Activated naive CD8-positive, alpha-beta T cell treated with anti-CD3 and anti-CD28 coated beads for 36 hours (primary cell): ENCODE data around the gene AK3. TPM values are rescaled to one million over a fixed set of nuclear protein-coding genes. Genes with fewer than 3 reads are reported as not detected.
"Not testable (repeated sequence)": the region's sequence is repeated elsewhere in the genome, so short reads cannot be mapped to it uniquely, and the experiment has no call there.

Experiments
- DNase-seq: peaks from one replicate; pipeline ENCODE4 v3.0.0; 2021
- H3K27ac Mint-ChIP-seq: one replicate; pipeline ENCODE4 v1.8.0; 2022; ENCODE audit warnings: mild to moderate bottlenecking, moderate library complexity, mixed read lengths
- H3K27me3 Mint-ChIP-seq: one replicate; pipeline ENCODE4 v1.8.0; 2022; ENCODE audit warnings: mild to moderate bottlenecking, mixed read lengths
- H3K36me3 Mint-ChIP-seq: one replicate; pipeline ENCODE4 v1.8.0; 2021; ENCODE audit warnings: mild to moderate bottlenecking, mixed read lengths
- H3K4me1 Mint-ChIP-seq: one replicate; pipeline ENCODE4 v1.8.0; 2021; ENCODE audit warnings: mixed read lengths
- H3K4me3 Mint-ChIP-seq: one replicate; pipeline ENCODE4 v1.8.0; 2022; ENCODE audit warnings: mild to moderate bottlenecking, moderate library complexity, mixed read lengths
- H3K9me3 Mint-ChIP-seq: one replicate; pipeline ENCODE4 v1.8.0; 2022; ENCODE audit warnings: mixed read lengths
- total RNA-seq, 2 experiments: library from RNA; stranded (reverse); gene quantifications; one replicate each; pipeline ENCODE4 v1.2.3, GENCODE V29; 2021

Gene AK3
- total RNA-seq, 2 experiments from 2014 or later, result 32.2 to 33.3 TPM

GRCh38 chr9:4762108-4762885, 21.3 kb upstream of the AK3 start:
- peaks cover 13% of the 10 kb centered on the region for H3K27me3 Mint-ChIP-seq

GRCh38 chr9:4760122-4760521, 19.1 kb upstream of the AK3 start:
- Mint-ChIP-seq H3K36me3 (no peaks in the 10 kb centered on the region), H3K9me3 (no peaks in the 10 kb centered on the region), H3K27me3 (peaks cover 13% of the 10 kb centered on the region), H3K4me3 (no peak overlapping the region), H3K27ac (no peak overlapping the region), H3K4me1 (peaks cover 13% of the 10 kb centered on the region)
- no peak for DNase-seq

More at GRCh38 chr9:4762108-4762885, 21.3 kb upstream of the AK3 start:
- Mint-ChIP-seq H3K4me3 (peak overlapping the region; percentile 54), H3K36me3 (no peaks in the 10 kb centered on the region), H3K4me1 (peaks cover 13% of the 10 kb centered on the region), H3K9me3 (no peaks in the 10 kb centered on the region), H3K27ac (peak overlapping the region; percentile 46)
- DNase-seq, result peak; percentile 69

GRCh38 chr9:4756420-4756819, 15.4 kb upstream of the AK3 start:
- H3K9me3 Mint-ChIP-seq, result no peaks in the 10 kb centered on the region
- H3K4me1 Mint-ChIP-seq, result peaks cover 5% of the 10 kb centered on the region
- H3K36me3 Mint-ChIP-seq, result no peaks in the 10 kb centered on the region
- H3K27ac Mint-ChIP-seq, result no peak overlapping the region
- no peak overlapping the region for H3K4me3 Mint-ChIP-seq
- DNase-seq, result no peak
- peaks cover 13% of the 10 kb centered on the region for H3K27me3 Mint-ChIP-seq

- DNase-seq, result no peak
- H3K4me1 Mint-ChIP-seq, result peaks cover 5% of the 10 kb centered on the region
- H3K4me3 Mint-ChIP-seq, result no peak overlapping the region
- no peaks in the 10 kb centered on the region for H3K9me3 Mint-ChIP-seq
- H3K27ac Mint-ChIP-seq, result no peak overlapping the region
- H3K27me3 Mint-ChIP-seq, result peaks cover 3% of the 10 kb centered on the region
- no peaks in the 10 kb centered on the region for H3K36me3 Mint-ChIP-seq
Observed at GRCh38 chr9:4755026-4755609, 14.1 kb upstream of the AK3 start.

- not testable (repeated sequence) for H3K27me3 Mint-ChIP-seq, H3K36me3 Mint-ChIP-seq, DNase-seq, H3K4me1 Mint-ChIP-seq, H3K4me3 Mint-ChIP-seq, H3K27ac Mint-ChIP-seq, H3K9me3 Mint-ChIP-seq
Observed at GRCh38 chr9:4754530-4754929, 13.5 kb upstream of the AK3 start.

GRCh38 chr9:4750023-4750673, 9.1 kb upstream of the AK3 start:
- DNase-seq, result no peak
- no peak overlapping the region for H3K27ac Mint-ChIP-seq

GRCh38 chr9:4748612-4749011, 7.6 kb upstream of the AK3 start:
- H3K27ac Mint-ChIP-seq, result no peak overlapping the region
- no peaks in the 10 kb centered on the region for H3K36me3 Mint-ChIP-seq
- no peak for DNase-seq
- no peak overlapping the region for H3K4me3 Mint-ChIP-seq
- H3K4me1 Mint-ChIP-seq, result peaks cover 16% of the 10 kb centered on the region
- no peaks in the 10 kb centered on the region for H3K9me3 Mint-ChIP-seq
- peaks cover 3% of the 10 kb centered on the region for H3K27me3 Mint-ChIP-seq

More at GRCh38 chr9:4750023-4750673, 9.1 kb upstream of the AK3 start:
- H3K27me3 Mint-ChIP-seq, result peaks cover 3% of the 10 kb centered on the region
- H3K4me3 Mint-ChIP-seq, result no peak overlapping the region
- H3K9me3 Mint-ChIP-seq, result no peaks in the 10 kb centered on the region
- no peaks in the 10 kb centered on the region for H3K36me3 Mint-ChIP-seq
- H3K4me1 Mint-ChIP-seq, result peaks cover 18% of the 10 kb centered on the region

- DNase-seq, result no peak
- Mint-ChIP-seq H3K27me3 (no peaks in the 10 kb centered on the region), H3K9me3 (no peaks in the 10 kb centered on the region), H3K4me3 (no peak overlapping the region), H3K4me1 (peaks cover 28% of the 10 kb centered on the region), H3K27ac (peak overlapping the region; percentile 38), H3K36me3 (no peaks in the 10 kb centered on the region)
Observed at GRCh38 chr9:4746278-4747030, 5.5 kb upstream of the AK3 start.

- peaks cover 37% of the 10 kb centered on the region for H3K4me1 Mint-ChIP-seq
- no peaks in the 10 kb centered on the region for H3K9me3 Mint-ChIP-seq
- H3K27ac Mint-ChIP-seq, result no peak overlapping the region
- H3K27me3 Mint-ChIP-seq, result no peaks in the 10 kb centered on the region
- no peak overlapping the region for H3K4me3 Mint-ChIP-seq
- DNase-seq, result no peak
- H3K36me3 Mint-ChIP-seq, result peaks cover 11% of the 10 kb centered on the region
Observed at GRCh38 chr9:4743131-4743875, 2.3 kb upstream of the AK3 start.

GRCh38 chr9:4742246-4742645, 1.2 kb upstream of the AK3 start:
- Mint-ChIP-seq H3K9me3 (no peaks in the 10 kb centered on the region), H3K4me3 (peak overlapping the region; percentile 89), H3K27me3 (no peaks in the 10 kb centered on the region), H3K27ac (no peak overlapping the region), H3K36me3 (peaks cover 13% of the 10 kb centered on the region), H3K4me1 (peaks cover 41% of the 10 kb centered on the region)
- DNase-seq, result no peak

- Mint-ChIP-seq H3K27ac (peak overlapping the region; percentile 86), H3K9me3 (no peaks in the 10 kb centered on the region), H3K4me1 (peaks cover 39% of the 10 kb centered on the region), H3K27me3 (no peaks in the 10 kb centered on the region), H3K4me3 (peak overlapping the region; percentile 89), H3K36me3 (peaks cover 16% of the 10 kb centered on the region)
- no peak for DNase-seq
Observed at GRCh38 chr9:4741365-4742089, 525 bp upstream of the AK3 start.

- Mint-ChIP-seq H3K4me1 (peaks cover 36% of the 10 kb centered on the region), H3K9me3 (no peaks in the 10 kb centered on the region), H3K27ac (peak overlapping the region; percentile 88)
Observed at GRCh38 chr9:4740388-4740637, 689 bp downstream of the AK3 start.

GRCh38 chr9:4739587-4740387, 1.2 kb downstream of the AK3 start:
- no peak for DNase-seq
- peaks cover 37% of the 10 kb centered on the region for H3K4me1 Mint-ChIP-seq

More at GRCh38 chr9:4740388-4740637, 689 bp downstream of the AK3 start:
- H3K27me3 Mint-ChIP-seq, result no peaks in the 10 kb centered on the region
- no peak for DNase-seq
- peak overlapping the region; percentile 89 for H3K4me3 Mint-ChIP-seq
- peaks cover 18% of the 10 kb centered on the region for H3K36me3 Mint-ChIP-seq

More at GRCh38 chr9:4739587-4740387, 1.2 kb downstream of the AK3 start:
- Mint-ChIP-seq H3K9me3 (no peaks in the 10 kb centered on the region), H3K27me3 (no peaks in the 10 kb centered on the region), H3K27ac (peak overlapping the region; percentile 88), H3K4me3 (peak overlapping the region; percentile 89), H3K36me3 (peaks cover 19% of the 10 kb centered on the region)
